HCT116 (cell line): ENCODE measurements around the gene GLCE.

ENCODE experiments used
- CBX3 ChIP-seq: IDR thresholded peaks from 2 replicates; pipeline ENCODE4 v1.6.1; 2012; ENCODE audit warnings: low read depth
- CEBPB ChIP-seq: IDR thresholded peaks from 2 replicates; pipeline ENCODE4 v1.6.1; 2012; ENCODE audit warnings: low read depth
- EZH2 ChIP-seq: fragments of 200-600 bp; sonication (generic); IDR thresholded peaks from 2 replicates; pipeline ENCODE4 v1.6.1; 2017; ENCODE audit warnings: antibody characterized with exemption, mixed run types
- EZH2phosphoT487 ChIP-seq: fragments of 200-600 bp; IDR thresholded peaks from 2 replicates; pipeline ENCODE4 v1.6.1; 2018; ENCODE audit warnings: antibody characterized with exemption, borderline replicate concordance
- JUND ChIP-seq: IDR thresholded peaks from 2 replicates; pipeline ENCODE4 v1.6.1; 2012
- POLR2A ChIP-seq: IDR thresholded peaks from 2 replicates; pipeline ENCODE4 v1.7.0; 2011; ENCODE audit warnings: borderline replicate concordance; ENCODE audit not compliant: insufficient read depth, insufficient read length; ENCODE audit errors: extremely low read depth
- SIN3A ChIP-seq: IDR thresholded peaks from 2 replicates; pipeline ENCODE4 v1.6.1; 2012; ENCODE audit warnings: low read depth
- SP1 ChIP-seq: IDR thresholded peaks from 2 replicates; pipeline ENCODE4 v1.6.1; 2012; ENCODE audit warnings: low read depth
- SRF ChIP-seq: IDR thresholded peaks from 2 replicates; pipeline ENCODE4 v1.6.1; 2012; ENCODE audit warnings: low read depth
- TCF7L2 ChIP-seq: IDR thresholded peaks from 2 replicates; pipeline ENCODE4 v1.7.0; 2011; ENCODE audit warnings: borderline replicate concordance, inconsistent platforms; ENCODE audit not compliant: insufficient read depth, insufficient read length; ENCODE audit errors: extremely low read depth
- TF ChIP-seq, protein P1 (sequence below), 3 experiments: fragments of 200-600 bp in 1 of 3; sonication (generic) in 1 of 3; IDR thresholded peaks in 2 of 3; conservative IDR thresholded peaks in 1 of 3; 2 replicates each; pipeline ENCODE4 v1.5.1; 2012 to 2017; ENCODE audit warnings: low read depth in 2 of 3, low read length in 2 of 3, antibody characterized with exemption in 1 of 3, borderline replicate concordance in 1 of 3, control low read depth in 1 of 3, mild to moderate bottlenecking in 1 of 3, mixed read lengths in 1 of 3, mixed run types in 1 of 3, moderate library complexity in 1 of 3; ENCODE audit not compliant: insufficient read depth in 1 of 3
- TF ChIP-seq, protein P2 (sequence below): IDR thresholded peaks from 2 replicates; pipeline ENCODE4 v1.6.1; 2012; ENCODE audit warnings: low read depth
- TF ChIP-seq, protein P3 (sequence below): IDR thresholded peaks from 2 replicates; pipeline ENCODE4 v1.6.1; 2012

DNA sequence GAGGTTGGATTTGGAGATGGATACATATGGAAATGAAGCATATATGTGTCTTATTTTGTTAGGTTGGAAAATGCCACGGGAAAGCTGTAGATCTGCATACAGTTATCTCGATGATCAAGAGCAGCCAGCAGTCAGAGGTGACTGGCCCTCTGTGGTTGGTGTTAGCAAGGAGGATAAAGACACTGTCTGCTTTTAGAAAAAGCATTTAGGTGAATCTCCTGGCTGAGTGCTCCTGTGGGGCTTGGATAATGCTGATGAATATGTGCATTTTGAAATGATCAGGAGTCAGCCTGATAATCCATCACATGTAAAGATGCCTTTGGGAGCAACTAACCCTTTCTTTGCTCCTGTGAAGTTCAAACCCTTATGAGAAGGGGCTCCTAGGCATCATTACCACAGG is 24.9 kb upstream of the GLCE start:
- TF ChIP-seq, protein P1, sequence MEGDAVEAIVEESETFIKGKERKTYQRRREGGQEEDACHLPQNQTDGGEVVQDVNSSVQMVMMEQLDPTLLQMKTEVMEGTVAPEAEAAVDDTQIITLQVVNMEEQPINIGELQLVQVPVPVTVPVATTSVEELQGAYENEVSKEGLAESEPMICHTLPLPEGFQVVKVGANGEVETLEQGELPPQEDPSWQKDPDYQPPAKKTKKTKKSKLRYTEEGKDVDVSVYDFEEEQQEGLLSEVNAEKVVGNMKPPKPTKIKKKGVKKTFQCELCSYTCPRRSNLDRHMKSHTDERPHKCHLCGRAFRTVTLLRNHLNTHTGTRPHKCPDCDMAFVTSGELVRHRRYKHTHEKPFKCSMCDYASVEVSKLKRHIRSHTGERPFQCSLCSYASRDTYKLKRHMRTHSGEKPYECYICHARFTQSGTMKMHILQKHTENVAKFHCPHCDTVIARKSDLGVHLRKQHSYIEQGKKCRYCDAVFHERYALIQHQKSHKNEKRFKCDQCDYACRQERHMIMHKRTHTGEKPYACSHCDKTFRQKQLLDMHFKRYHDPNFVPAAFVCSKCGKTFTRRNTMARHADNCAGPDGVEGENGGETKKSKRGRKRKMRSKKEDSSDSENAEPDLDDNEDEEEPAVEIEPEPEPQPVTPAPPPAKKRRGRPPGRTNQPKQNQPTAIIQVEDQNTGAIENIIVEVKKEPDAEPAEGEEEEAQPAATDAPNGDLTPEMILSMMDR (IDR thresholded peaks at IDR 0.05 in 2 of 3, conservative IDR thresholded peaks at IDR 0.05 in 1 of 3; ENCODE audit: borderline replicate concordance in 1 of 3, insufficient read depth in 1 of 3, low read depth in 2 of 3, low read length in 2 of 3), result no peak
- TF ChIP-seq EZH2 (no peak), POLR2A (no peak), SRF (no peak), TCF7L2 (no peak), CBX3 (no peak), CEBPB (no peak), JUND (no peak), SP1 (no peak), EZH2phosphoT487 (no peak), SIN3A (no peak)
- TF ChIP-seq, protein P2, sequence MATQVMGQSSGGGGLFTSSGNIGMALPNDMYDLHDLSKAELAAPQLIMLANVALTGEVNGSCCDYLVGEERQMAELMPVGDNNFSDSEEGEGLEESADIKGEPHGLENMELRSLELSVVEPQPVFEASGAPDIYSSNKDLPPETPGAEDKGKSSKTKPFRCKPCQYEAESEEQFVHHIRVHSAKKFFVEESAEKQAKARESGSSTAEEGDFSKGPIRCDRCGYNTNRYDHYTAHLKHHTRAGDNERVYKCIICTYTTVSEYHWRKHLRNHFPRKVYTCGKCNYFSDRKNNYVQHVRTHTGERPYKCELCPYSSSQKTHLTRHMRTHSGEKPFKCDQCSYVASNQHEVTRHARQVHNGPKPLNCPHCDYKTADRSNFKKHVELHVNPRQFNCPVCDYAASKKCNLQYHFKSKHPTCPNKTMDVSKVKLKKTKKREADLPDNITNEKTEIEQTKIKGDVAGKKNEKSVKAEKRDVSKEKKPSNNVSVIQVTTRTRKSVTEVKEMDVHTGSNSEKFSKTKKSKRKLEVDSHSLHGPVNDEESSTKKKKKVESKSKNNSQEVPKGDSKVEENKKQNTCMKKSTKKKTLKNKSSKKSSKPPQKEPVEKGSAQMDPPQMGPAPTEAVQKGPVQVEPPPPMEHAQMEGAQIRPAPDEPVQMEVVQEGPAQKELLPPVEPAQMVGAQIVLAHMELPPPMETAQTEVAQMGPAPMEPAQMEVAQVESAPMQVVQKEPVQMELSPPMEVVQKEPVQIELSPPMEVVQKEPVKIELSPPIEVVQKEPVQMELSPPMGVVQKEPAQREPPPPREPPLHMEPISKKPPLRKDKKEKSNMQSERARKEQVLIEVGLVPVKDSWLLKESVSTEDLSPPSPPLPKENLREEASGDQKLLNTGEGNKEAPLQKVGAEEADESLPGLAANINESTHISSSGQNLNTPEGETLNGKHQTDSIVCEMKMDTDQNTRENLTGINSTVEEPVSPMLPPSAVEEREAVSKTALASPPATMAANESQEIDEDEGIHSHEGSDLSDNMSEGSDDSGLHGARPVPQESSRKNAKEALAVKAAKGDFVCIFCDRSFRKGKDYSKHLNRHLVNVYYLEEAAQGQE, result no peak
- TF ChIP-seq, protein P3, sequence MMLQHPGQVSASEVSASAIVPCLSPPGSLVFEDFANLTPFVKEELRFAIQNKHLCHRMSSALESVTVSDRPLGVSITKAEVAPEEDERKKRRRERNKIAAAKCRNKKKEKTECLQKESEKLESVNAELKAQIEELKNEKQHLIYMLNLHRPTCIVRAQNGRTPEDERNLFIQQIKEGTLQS, result no peak
